Stimulated activated CD8-positive, alpha-beta memory T cell treated with anti-CD3 and anti-CD28 coated beads, Interleukin-7, amount 100 ng/mL, for 4 hours (primary cell): Measurements from ENCODE around the gene OSBPL6.
"Not testable (repeated sequence)": the region's sequence is repeated elsewhere in the genome, so short reads cannot be mapped to it uniquely, and the experiment has no call there.

ENCODE experiments used
- DNase-seq, 2 donors: peaks; one replicate each; pipeline ENCODE4 v3.0.0-alpha.2; 2020; ENCODE audit warnings: low read depth in 2 of 2

OSBPL6 gene

GRCh38 chr2:178198441-178198840 lies 4.1 kb downstream of the OSBPL6 start:
- DNase-seq: not testable (repeated sequence)

- DNase-seq: no peak
Observed at GRCh38 chr2:178199334-178199733, 5.0 kb downstream of the OSBPL6 start.

GRCh38 chr2:178200331-178200730 lies 6.0 kb downstream of the OSBPL6 start:
- DNase-seq: no peak

GRCh38 chr2:178202927-178203326 lies 8.6 kb downstream of the OSBPL6 start:
- no peak for DNase-seq

GRCh38 chr2:178204977-178205376 lies 10.7 kb downstream of the OSBPL6 start:
- no peak for DNase-seq

GRCh38 chr2:178205853-178206521 lies 11.7 kb downstream of the OSBPL6 start:
- DNase-seq: no peak

GRCh38 chr2:178208336-178208735 lies 14.0 kb downstream of the OSBPL6 start:
- DNase-seq: no peak

- no peak for DNase-seq
Observed at GRCh38 chr2:178208817-178209216, 14.5 kb downstream of the OSBPL6 start.

GRCh38 chr2:178211460-178211859 lies 17.1 kb downstream of the OSBPL6 start:
- DNase-seq: no peak

- no peak for DNase-seq
Observed at GRCh38 chr2:178211943-178212342, 17.6 kb downstream of the OSBPL6 start.

- no peak for DNase-seq
Observed at GRCh38 chr2:178213991-178214390, 19.7 kb downstream of the OSBPL6 start.

- no peak for DNase-seq
Observed at GRCh38 chr2:178219247-178219646, 24.9 kb downstream of the OSBPL6 start.

- no peak for DNase-seq
Observed at GRCh38 chr2:178220814-178221213, 26.5 kb downstream of the OSBPL6 start.

GRCh38 chr2:178221556-178221955 lies 27.2 kb downstream of the OSBPL6 start:
- no peak for DNase-seq

GRCh38 chr2:178223806-178224205 lies 29.5 kb downstream of the OSBPL6 start:
- DNase-seq: no peak

GRCh38 chr2:178225006-178225805 lies 30.9 kb downstream of the OSBPL6 start:
- DNase-seq: no peak

GRCh38 chr2:178227187-178227586 lies 32.9 kb downstream of the OSBPL6 start:
- no peak for DNase-seq

GRCh38 chr2:178229927-178230326 lies 35.6 kb downstream of the OSBPL6 start:
- no peak for DNase-seq

GRCh38 chr2:178230396-178230795 lies 36.1 kb downstream of the OSBPL6 start:
- DNase-seq: no peak

- DNase-seq: no peak
Observed at GRCh38 chr2:178233428-178233827, 39.1 kb downstream of the OSBPL6 start.

- DNase-seq: no peak
Observed at GRCh38 chr2:178234648-178235047, 40.3 kb downstream of the OSBPL6 start.

GRCh38 chr2:178237488-178238153 lies 43.3 kb downstream of the OSBPL6 start:
- no peak for DNase-seq

GRCh38 chr2:178238154-178238521 lies 43.8 kb downstream of the OSBPL6 start:
- DNase-seq: no peak
